SK-N-SH (cell line): ENCODE measurements around the gene HDHD2. TPM values are rescaled to one million over a fixed set of nuclear protein-coding genes. Genes with fewer than 3 reads are reported as not detected.
"Not testable (repeated sequence)": the region's sequence is repeated elsewhere in the genome, so short reads cannot be mapped to it uniquely, and the experiment has no call there.

ENCODE experiments used
- CTCF ChIA-PET: fragments of 300-600, 350-600 bp; formaldehyde crosslinking; extraction: SDS; loops from one replicate; lab custom pipeline; 2021; lab: Yijun Ruan, JAX
- POLR2A ChIA-PET: fragments of 350-600 bp; sonication (Branson Sonifier 250); formaldehyde crosslinking; extraction: SDS; loops from one replicate; lab custom pipeline; 2020; ENCODE audit warnings: antibody characterized with exemption, inconsistent platforms; lab: Yijun Ruan, JAX
- DNase-seq: peaks from one replicate; pipeline ENCODE4 v3.0.0; 2012
- H2AFZ ChIP-seq: fragments of 200-600 bp; sonication (generic); 2 replicates; pipeline ENCODE4 v1.8.1; 2016; ENCODE audit warnings: antibody characterized with exemption, mild to moderate bottlenecking, low read depth
- H3F3A ChIP-seq: fragments of 200-600 bp; sonication (generic); replicated peaks from 2 replicates; pipeline ENCODE3; 2016; ENCODE audit warnings: antibody characterized with exemption, mild to moderate bottlenecking; ENCODE audit not compliant: insufficient read depth
- H3K27ac ChIP-seq, 2 experiments: fragments of 200-500 bp in 1 of 2; fragments of 200-600 bp in 1 of 2; sonication (Bioruptor generic) in 1 of 2; sonication (generic), shearing (Covaris generic) in 1 of 2; 2 replicates each; pipeline versions ENCODE4 v1.5.1 to v1.6.1; 2014 to 2016; ENCODE audit warnings: low read depth in 2 of 2, inconsistent platforms in 1 of 2, low read length in 1 of 2, mild to moderate bottlenecking in 1 of 2, mixed read lengths in 1 of 2
- H3K27me3 ChIP-seq: fragments of 200-600 bp; sonication (generic), shearing (Covaris generic); 2 replicates; pipeline ENCODE4 v1.6.1; 2016; ENCODE audit warnings: mixed run types; ENCODE audit not compliant: insufficient read depth
- H3K36me3 ChIP-seq, 2 experiments: fragments of 200-500 bp in 1 of 2; fragments of 200-600 bp in 1 of 2; sonication (Bioruptor generic) in 1 of 2; sonication (generic) in 1 of 2; replicated peaks in 1 of 2; 2 replicates each; pipeline versions ENCODE3 to v1.5.1; 2014 to 2016; ENCODE audit warnings: low read length in 1 of 2, mild to moderate bottlenecking in 1 of 2; ENCODE audit not compliant: insufficient read depth in 2 of 2, control insufficient read depth in 1 of 2
- H3K4me1 ChIP-seq, 2 experiments: fragments of 200-500 bp in 1 of 2; fragments of 200-600 bp in 1 of 2; sonication (Bioruptor generic) in 1 of 2; sonication (generic), shearing (Covaris generic) in 1 of 2; 2 replicates each; pipeline versions ENCODE4 v1.5.1 to v1.6.1; 2014 to 2016; ENCODE audit warnings: low read depth in 1 of 2, low read length in 1 of 2, mixed run types in 1 of 2; ENCODE audit not compliant: insufficient read depth in 2 of 2, control insufficient read depth in 1 of 2
- H3K4me2 ChIP-seq: fragments of 200-600 bp; sonication (generic), shearing (Covaris generic); 2 replicates; pipeline ENCODE4 v1.6.1; 2017; ENCODE audit warnings: mixed run types
- H3K4me3 ChIP-seq, 2 experiments: fragments of 200-500 bp in 1 of 2; fragments of 200-600 bp in 1 of 2; sonication (Bioruptor generic) in 1 of 2; sonication (generic), shearing (Covaris generic) in 1 of 2; 2 replicates each; pipeline versions ENCODE4 v1.5.1 to v1.8.1; 2014 to 2016; ENCODE audit warnings: low read depth in 2 of 2, inconsistent platforms in 1 of 2, low read length in 1 of 2, mild to moderate bottlenecking in 1 of 2, mixed read lengths in 1 of 2, moderate library complexity in 1 of 2
- H3K79me2 ChIP-seq: fragments of 200-600 bp; sonication (generic); 2 replicates; pipeline ENCODE4 v1.8.1; 2017; ENCODE audit warnings: mild to moderate bottlenecking; ENCODE audit not compliant: insufficient read depth
- H3K9ac ChIP-seq: fragments of 200-600 bp; sonication (generic); 2 replicates; pipeline ENCODE4 v1.6.1; 2017; ENCODE audit warnings: mixed run types
- H3K9me2 ChIP-seq: fragments of 200-600 bp; sonication (generic); 2 replicates; pipeline ENCODE4 v1.6.1; 2017; ENCODE audit warnings: mixed run types
- H3K9me3 ChIP-seq: fragments of 200-600 bp; sonication (generic); 2 replicates; pipeline ENCODE4 v1.6.1; 2017; ENCODE audit warnings: mixed run types, mild to moderate bottlenecking, moderate library complexity
- H4K20me1 ChIP-seq: fragments of 200-600 bp; sonication (generic); 2 replicates; pipeline ENCODE4 v1.6.1; 2017; ENCODE audit warnings: mild to moderate bottlenecking, mixed run types; ENCODE audit not compliant: insufficient read depth
- CHD2 ChIP-seq: fragments of 150-350 bp; IDR thresholded peaks from 2 replicates; pipeline ENCODE4 v1.6.1; 2018; ENCODE audit warnings: low read length; ENCODE audit not compliant: partially characterized antibody
- FOXJ3 ChIP-seq: sonication (generic); formaldehyde crosslinking; IDR thresholded peaks from 2 replicates; pipeline ENCODE4 v1.5.1; 2020; ENCODE audit warnings: mild to moderate bottlenecking, missing genetic modification reagents
- GABPA ChIP-seq: IDR thresholded peaks from 2 replicates; pipeline ENCODE4 v1.4.0; 2012; ENCODE audit warnings: low read depth, mild to moderate bottlenecking
- GATA2 ChIP-seq: sonication (generic); formaldehyde crosslinking; IDR thresholded peaks from 2 replicates; pipeline ENCODE4 v1.5.0; 2020; ENCODE audit warnings: mild to moderate bottlenecking, missing genetic modification reagents
- JUND ChIP-seq: IDR thresholded peaks from 2 replicates; pipeline ENCODE4 v1.4.0; 2012
- NRF1 ChIP-seq: IDR thresholded peaks from 2 replicates; pipeline ENCODE4 v1.6.1; 2012; ENCODE audit warnings: low read depth, mild to moderate bottlenecking, low read length
- RAD21 ChIP-seq: IDR thresholded peaks from 2 replicates; pipeline ENCODE4 v1.6.1; 2012; ENCODE audit warnings: mild to moderate bottlenecking, low read length
- RCOR1 ChIP-seq: fragments of 150-350 bp; IDR thresholded peaks from 2 replicates; pipeline ENCODE4 v1.6.1; 2017; ENCODE audit warnings: antibody characterized with exemption, low read length
- RFX5 ChIP-seq: IDR thresholded peaks from 2 replicates; pipeline ENCODE4 v1.6.1; 2012; ENCODE audit warnings: mild to moderate bottlenecking, improper control_type of control experiment, low read length
- SMC3 ChIP-seq: IDR thresholded peaks from 2 replicates; pipeline ENCODE4 v1.6.1; 2012; ENCODE audit warnings: low read depth, low read length, improper control_type of control experiment
- TCF12 ChIP-seq: IDR thresholded peaks from 2 replicates; pipeline ENCODE4 v1.4.0; 2012
- TEAD4 ChIP-seq: IDR thresholded peaks from 2 replicates; pipeline ENCODE4 v1.4.0; 2012; ENCODE audit warnings: mild to moderate bottlenecking, borderline replicate concordance; ENCODE audit not compliant: insufficient read depth
- WGBS: methylation state at CpG from one replicate; pipeline ENCODE4 v1.1.6; 2017; ENCODE audit warnings: low lambda C conversion rate; 5-methylcytosine and 5-hydroxymethylcytosine counted together
- polyA plus RNA-seq, 3 experiments: library from polyadenylated mRNA; depleted of rRNA; stranded (reverse); fragments of >200 nt; gene quantifications; 2 replicates each; pipeline ENCODE4 v1.2.3, GENCODE V29; 2012
- TF ChIP-seq, protein P1 (sequence below): IDR thresholded peaks from 2 replicates; pipeline ENCODE4 v1.6.1; 2012; ENCODE audit warnings: mild to moderate bottlenecking, low read depth, low read length, moderate library complexity
- TF ChIP-seq, protein P2 (sequence below): IDR thresholded peaks from 2 replicates; pipeline ENCODE4 v1.4.0; 2012; ENCODE audit warnings: low read depth
- TF ChIP-seq, protein P3 (sequence below): fragments of 150-350 bp; IDR thresholded peaks from 2 replicates; pipeline ENCODE4 v1.6.1; 2016; ENCODE audit warnings: mild to moderate bottlenecking, low read depth, low read length
- TF ChIP-seq, protein P4 (sequence below): IDR thresholded peaks from 2 replicates; pipeline ENCODE4 v1.4.0; 2012; ENCODE audit warnings: low read depth, borderline replicate concordance

Gene HDHD2
- polyA plus RNA-seq, 1 of the 3 experiments (the other 2 are of a cell fraction), result 10.6 TPM

DNA sequence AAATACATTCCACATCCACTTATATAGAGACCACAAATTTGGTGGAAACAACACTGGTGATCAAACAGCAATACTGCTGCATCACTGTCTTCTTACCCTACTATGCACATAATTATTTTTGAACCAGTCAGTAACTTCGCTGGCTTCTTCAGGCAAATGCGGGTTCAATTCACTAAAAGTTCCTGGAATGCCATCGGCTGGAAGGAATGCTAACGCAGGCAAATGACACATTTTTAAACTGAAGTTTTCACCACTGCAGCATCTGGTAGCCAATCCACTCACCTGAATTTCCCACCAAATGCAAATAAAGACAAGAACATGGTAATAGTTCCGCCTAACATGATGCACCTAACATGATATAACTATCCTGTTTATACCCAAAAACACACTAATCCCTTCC is 10.0 kb upstream of the HDHD2 start:
- CTCF ChIA-PET, result no interaction called here
- 97% methylated on average over 5 of the region's 5 CpGs for WGBS
- H3K79me2 ChIP-seq, result peaks cover 89% of the 10 kb centered on the region
- no peaks in the 10 kb centered on the region for H3K27me3 ChIP-seq
- TF ChIP-seq RAD21 (no peak), JUND (no peak), TEAD4 (no peak), RCOR1 (no peak), NRF1 (no peak), RFX5 (no peak), CHD2 (no peak), TCF12 (no peak), SMC3 (no peak), FOXJ3 (no peak), GABPA (no peak), GATA2 (CRISPR knock-in tag) (no peak)
- TF ChIP-seq, protein P1, sequence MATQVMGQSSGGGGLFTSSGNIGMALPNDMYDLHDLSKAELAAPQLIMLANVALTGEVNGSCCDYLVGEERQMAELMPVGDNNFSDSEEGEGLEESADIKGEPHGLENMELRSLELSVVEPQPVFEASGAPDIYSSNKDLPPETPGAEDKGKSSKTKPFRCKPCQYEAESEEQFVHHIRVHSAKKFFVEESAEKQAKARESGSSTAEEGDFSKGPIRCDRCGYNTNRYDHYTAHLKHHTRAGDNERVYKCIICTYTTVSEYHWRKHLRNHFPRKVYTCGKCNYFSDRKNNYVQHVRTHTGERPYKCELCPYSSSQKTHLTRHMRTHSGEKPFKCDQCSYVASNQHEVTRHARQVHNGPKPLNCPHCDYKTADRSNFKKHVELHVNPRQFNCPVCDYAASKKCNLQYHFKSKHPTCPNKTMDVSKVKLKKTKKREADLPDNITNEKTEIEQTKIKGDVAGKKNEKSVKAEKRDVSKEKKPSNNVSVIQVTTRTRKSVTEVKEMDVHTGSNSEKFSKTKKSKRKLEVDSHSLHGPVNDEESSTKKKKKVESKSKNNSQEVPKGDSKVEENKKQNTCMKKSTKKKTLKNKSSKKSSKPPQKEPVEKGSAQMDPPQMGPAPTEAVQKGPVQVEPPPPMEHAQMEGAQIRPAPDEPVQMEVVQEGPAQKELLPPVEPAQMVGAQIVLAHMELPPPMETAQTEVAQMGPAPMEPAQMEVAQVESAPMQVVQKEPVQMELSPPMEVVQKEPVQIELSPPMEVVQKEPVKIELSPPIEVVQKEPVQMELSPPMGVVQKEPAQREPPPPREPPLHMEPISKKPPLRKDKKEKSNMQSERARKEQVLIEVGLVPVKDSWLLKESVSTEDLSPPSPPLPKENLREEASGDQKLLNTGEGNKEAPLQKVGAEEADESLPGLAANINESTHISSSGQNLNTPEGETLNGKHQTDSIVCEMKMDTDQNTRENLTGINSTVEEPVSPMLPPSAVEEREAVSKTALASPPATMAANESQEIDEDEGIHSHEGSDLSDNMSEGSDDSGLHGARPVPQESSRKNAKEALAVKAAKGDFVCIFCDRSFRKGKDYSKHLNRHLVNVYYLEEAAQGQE, result no peak
- TF ChIP-seq, protein P2, sequence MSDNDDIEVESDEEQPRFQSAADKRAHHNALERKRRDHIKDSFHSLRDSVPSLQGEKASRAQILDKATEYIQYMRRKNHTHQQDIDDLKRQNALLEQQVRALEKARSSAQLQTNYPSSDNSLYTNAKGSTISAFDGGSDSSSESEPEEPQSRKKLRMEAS, result no peak
- TF ChIP-seq, protein P3, sequence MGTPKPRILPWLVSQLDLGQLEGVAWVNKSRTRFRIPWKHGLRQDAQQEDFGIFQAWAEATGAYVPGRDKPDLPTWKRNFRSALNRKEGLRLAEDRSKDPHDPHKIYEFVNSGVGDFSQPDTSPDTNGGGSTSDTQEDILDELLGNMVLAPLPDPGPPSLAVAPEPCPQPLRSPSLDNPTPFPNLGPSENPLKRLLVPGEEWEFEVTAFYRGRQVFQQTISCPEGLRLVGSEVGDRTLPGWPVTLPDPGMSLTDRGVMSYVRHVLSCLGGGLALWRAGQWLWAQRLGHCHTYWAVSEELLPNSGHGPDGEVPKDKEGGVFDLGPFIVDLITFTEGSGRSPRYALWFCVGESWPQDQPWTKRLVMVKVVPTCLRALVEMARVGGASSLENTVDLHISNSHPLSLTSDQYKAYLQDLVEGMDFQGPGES, result no peak
- TF ChIP-seq, protein P4, sequence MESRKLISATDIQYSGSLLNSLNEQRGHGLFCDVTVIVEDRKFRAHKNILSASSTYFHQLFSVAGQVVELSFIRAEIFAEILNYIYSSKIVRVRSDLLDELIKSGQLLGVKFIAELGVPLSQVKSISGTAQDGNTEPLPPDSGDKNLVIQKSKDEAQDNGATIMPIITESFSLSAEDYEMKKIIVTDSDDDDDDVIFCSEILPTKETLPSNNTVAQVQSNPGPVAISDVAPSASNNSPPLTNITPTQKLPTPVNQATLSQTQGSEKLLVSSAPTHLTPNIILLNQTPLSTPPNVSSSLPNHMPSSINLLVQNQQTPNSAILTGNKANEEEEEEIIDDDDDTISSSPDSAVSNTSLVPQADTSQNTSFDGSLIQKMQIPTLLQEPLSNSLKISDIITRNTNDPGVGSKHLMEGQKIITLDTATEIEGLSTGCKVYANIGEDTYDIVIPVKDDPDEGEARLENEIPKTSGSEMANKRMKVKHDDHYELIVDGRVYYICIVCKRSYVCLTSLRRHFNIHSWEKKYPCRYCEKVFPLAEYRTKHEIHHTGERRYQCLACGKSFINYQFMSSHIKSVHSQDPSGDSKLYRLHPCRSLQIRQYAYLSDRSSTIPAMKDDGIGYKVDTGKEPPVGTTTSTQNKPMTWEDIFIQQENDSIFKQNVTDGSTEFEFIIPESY, result no peak
- TF ChIP-seq, all 33 proteins: peak for 0
- Histone ChIP-seq H3K36me3 (peaks cover 10 to 12% of the 10 kb centered on the region in 2 experiments), H3K27ac (no peak overlapping the region), H3K9me2 (no peaks in the 10 kb centered on the region), H3K9ac (no peak overlapping the region), H3K4me3 (no peak overlapping the region), H2AFZ (no peak overlapping the region), H3F3A (peaks cover 7% of the 10 kb centered on the region), H3K4me1 (no peaks in the 10 kb centered on the region; a peak in 1 of 4 replicates), H4K20me1 (peaks cover 15% of the 10 kb centered on the region; the same call in 1 of the 2 replicates), H3K9me3 (no peaks in the 10 kb centered on the region), H3K4me2 (no peak overlapping the region)
- DNase-seq, result no peak
- POLR2A ChIA-PET, result interaction anchor here (1.2 kb wide), 1 partner anchor 10 kb away, joined by 4 read pairs; no protein-coding TSS in a partner anchor

DNA sequence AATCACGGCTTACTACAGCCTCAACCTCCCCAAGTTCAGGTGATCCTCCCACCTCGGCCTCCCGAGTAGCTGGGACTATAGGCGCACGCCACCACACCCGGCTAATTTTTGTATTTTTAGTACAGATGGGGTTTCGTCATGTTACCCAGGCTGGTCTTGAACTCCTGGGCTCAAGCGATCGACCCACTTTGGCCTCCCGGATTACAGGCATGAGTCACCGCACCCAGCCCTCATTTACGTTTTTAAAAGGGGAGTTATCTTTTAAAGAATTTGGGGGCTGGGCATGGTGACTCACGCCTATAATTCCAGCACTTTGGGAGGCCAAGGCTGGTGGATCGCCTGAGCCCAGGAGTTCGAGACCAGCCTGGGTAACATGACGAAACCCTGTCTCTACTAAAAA is 8.1 kb upstream of the HDHD2 start:
- H3K27me3 ChIP-seq, POLR2A ChIA-PET, CTCF ChIA-PET, H3K27ac ChIP-seq, H3K9me2 ChIP-seq, H3F3A ChIP-seq, H3K9ac ChIP-seq, H3K4me2 ChIP-seq, H3K4me1 ChIP-seq, H2AFZ ChIP-seq, H3K9me3 ChIP-seq, DNase-seq, H3K4me3 ChIP-seq: not testable (repeated sequence)
- Histone ChIP-seq H4K20me1 (peaks cover 15% of the 10 kb centered on the region; the same call in 1 of the 2 replicates), H3K36me3 (peaks cover 25 to 29% of the 10 kb centered on the region in 2 experiments), H3K79me2 (peaks cover 70% of the 10 kb centered on the region)
- 87% methylated on average over 15 of the region's 16 CpGs for WGBS
